Mononuclear cell (primary cell): ENCODE data around the gene OPN1MW3. TPM values are rescaled to one million over a fixed set of nuclear protein-coding genes. Genes with fewer than 3 reads are reported as not detected.
"Not testable (repeated sequence)": the region's sequence is repeated elsewhere in the genome, so short reads cannot be mapped to it uniquely, and the experiment has no call there.

ENCODE experiments used
- H3K27me3 ChIP-seq: 2 replicates; pipeline ENCODE4 v1.6.0; 2011; ENCODE audit warnings: low read length, control low read depth; ENCODE audit not compliant: insufficient read depth
- H3K4me1 ChIP-seq: 2 replicates; pipeline ENCODE4 v1.5.1; 2011; ENCODE audit warnings: mild to moderate bottlenecking, low read length, control low read depth; ENCODE audit not compliant: insufficient read depth
- H3K4me3 ChIP-seq: 2 replicates; pipeline ENCODE4 v1.5.1; 2011; ENCODE audit warnings: mild to moderate bottlenecking, low read length, moderate library complexity
- H3K9me3 ChIP-seq: 2 replicates; pipeline ENCODE4 v1.5.1; 2011; ENCODE audit warnings: low read depth, mild to moderate bottlenecking, control low read depth, low read length
- total RNA-seq: library from RNA; depleted of rRNA; stranded (reverse); fragments of >200 nt; gene quantifications from one replicate; pipeline ENCODE4 v1.2.3, GENCODE V29; 2012

The OPN1MW3 gene
- total RNA-seq: not detected

GRCh38 chrX:154257282-154257681 lies at the start of gene OPN1MW3:
Gene OPN1MW3, plus strand, starts transcription at chrX:154257582. Its CDS starts 38 bp downstream, at chrX:154257620.
- H3K4me1 ChIP-seq: not testable (repeated sequence)

GRCh38 chrX:154209670-154210418 lies 47.5 kb upstream of the OPN1MW3 start:
- not testable (repeated sequence) for H3K27me3 ChIP-seq, H3K9me3 ChIP-seq, H3K4me3 ChIP-seq, H3K4me1 ChIP-seq

More at GRCh38 chrX:154257282-154257681, at the start of gene OPN1MW3:
- H3K27me3 ChIP-seq, H3K9me3 ChIP-seq, H3K4me3 ChIP-seq: not testable (repeated sequence)

GRCh38 chrX:154211057-154211456 lies 46.3 kb upstream of the OPN1MW3 start:
- not testable (repeated sequence) for H3K4me1 ChIP-seq, H3K9me3 ChIP-seq, H3K4me3 ChIP-seq, H3K27me3 ChIP-seq

GRCh38 chrX:154211499-154211898 lies 45.9 kb upstream of the OPN1MW3 start:
- H3K9me3 ChIP-seq, H3K4me1 ChIP-seq, H3K4me3 ChIP-seq, H3K27me3 ChIP-seq: not testable (repeated sequence)

GRCh38 chrX:154219456-154219855 lies 37.9 kb upstream of the OPN1MW3 start, which contains the start of gene OPN1MW2:
Gene OPN1MW2, plus strand, starts transcription at chrX:154219756. Its CDS starts 60 bp downstream, at chrX:154219816.
- not testable (repeated sequence) for H3K4me3 ChIP-seq, H3K9me3 ChIP-seq, H3K27me3 ChIP-seq, H3K4me1 ChIP-seq

GRCh38 chrX:154225292-154225691 lies 32.1 kb upstream of the OPN1MW3 start:
- H3K4me3 ChIP-seq, H3K9me3 ChIP-seq, H3K4me1 ChIP-seq, H3K27me3 ChIP-seq: not testable (repeated sequence)

- not testable (repeated sequence) for H3K9me3 ChIP-seq, H3K4me1 ChIP-seq, H3K4me3 ChIP-seq, H3K27me3 ChIP-seq
These were observed 30.7 kb upstream of the OPN1MW3 start for GRCh38 chrX:154226706-154227105.

GRCh38 chrX:154231443-154231842 lies 25.9 kb upstream of the OPN1MW3 start:
- H3K4me1 ChIP-seq, H3K9me3 ChIP-seq, H3K27me3 ChIP-seq, H3K4me3 ChIP-seq: not testable (repeated sequence)

GRCh38 chrX:154233620-154234019 lies 23.8 kb upstream of the OPN1MW3 start:
- H3K27me3 ChIP-seq, H3K4me1 ChIP-seq, H3K9me3 ChIP-seq, H3K4me3 ChIP-seq: not testable (repeated sequence)

GRCh38 chrX:154238939-154239559 lies 18.3 kb upstream of the OPN1MW3 start:
- H3K9me3 ChIP-seq, H3K4me1 ChIP-seq, H3K27me3 ChIP-seq, H3K4me3 ChIP-seq: not testable (repeated sequence)

GRCh38 chrX:154239982-154240503 lies 17.3 kb upstream of the OPN1MW3 start:
- H3K4me1 ChIP-seq, H3K4me3 ChIP-seq, H3K9me3 ChIP-seq, H3K27me3 ChIP-seq: not testable (repeated sequence)

- not testable (repeated sequence) for H3K4me3 ChIP-seq, H3K4me1 ChIP-seq, H3K9me3 ChIP-seq, H3K27me3 ChIP-seq
These were observed 9.9 kb upstream of the OPN1MW3 start for GRCh38 chrX:154247377-154248045.

GRCh38 chrX:154248076-154248475 lies 9.3 kb upstream of the OPN1MW3 start:
- H3K27me3 ChIP-seq, H3K4me3 ChIP-seq, H3K4me1 ChIP-seq, H3K9me3 ChIP-seq: not testable (repeated sequence)

GRCh38 chrX:154258711-154259110 lies 1.3 kb downstream of the OPN1MW3 start:
- H3K4me3 ChIP-seq, H3K4me1 ChIP-seq, H3K9me3 ChIP-seq, H3K27me3 ChIP-seq: not testable (repeated sequence)

- H3K4me3 ChIP-seq, H3K4me1 ChIP-seq, H3K27me3 ChIP-seq: not testable (repeated sequence)
These were observed 5.7 kb downstream of the OPN1MW3 start for GRCh38 chrX:154263072-154263471.

More at GRCh38 chrX:154263072-154263471, 5.7 kb downstream of the OPN1MW3 start:
- H3K9me3 ChIP-seq: not testable (repeated sequence)
